Measurements from ENCODE around the gene OR5H2.
"Not testable (repeated sequence)": the region's sequence is repeated elsewhere in the genome, so short reads cannot be mapped to it uniquely, and the experiment has no call there.

Gene OR5H2

GRCh38 chr3:98282205-98282604 lies at the start of gene OR5H2:
TSS of gene OR5H2 (plus strand) at chr3:98282505. CDS start at chr3:98282903, 398 bp downstream.
- in situ Hi-C loops (cut with MboI; ENCODE audit: low sequenced_read_pairs): no loop called here

GRCh38 chr3:98233468-98233867 lies 48.8 kb upstream of the OR5H2 start:
- in situ Hi-C loops (cut with MboI; ENCODE audit: low sequenced_read_pairs): no loop called here

- in situ Hi-C loops (cut with MboI; ENCODE audit: low sequenced_read_pairs): no loop called here
These were observed 42.2 kb upstream of the OR5H2 start for GRCh38 chr3:98240131-98240530.

GRCh38 chr3:98242155-98242554 lies 40.1 kb upstream of the OR5H2 start:
- in situ Hi-C loops (cut with MboI; ENCODE audit: low sequenced_read_pairs): no loop called here

GRCh38 chr3:98243843-98244242 lies 38.5 kb upstream of the OR5H2 start:
- in situ Hi-C loops (cut with MboI; ENCODE audit: low sequenced_read_pairs): no loop called here

GRCh38 chr3:98246142-98246541 lies 36.2 kb upstream of the OR5H2 start:
- in situ Hi-C loops (cut with MboI; ENCODE audit: low sequenced_read_pairs): no loop called here

- in situ Hi-C loops (cut with MboI; ENCODE audit: low sequenced_read_pairs): not testable (repeated sequence)
These were observed 26.3 kb upstream of the OR5H2 start for GRCh38 chr3:98256026-98256425.

- in situ Hi-C loops (cut with MboI; ENCODE audit: low sequenced_read_pairs): no loop called here
These were observed 22.6 kb upstream of the OR5H2 start for GRCh38 chr3:98259707-98260106.

GRCh38 chr3:98262046-98262445 lies 20.3 kb upstream of the OR5H2 start:
- in situ Hi-C loops (cut with MboI; ENCODE audit: low sequenced_read_pairs): no loop called here

- in situ Hi-C loops (cut with MboI; ENCODE audit: low sequenced_read_pairs): no loop called here
These were observed 18.4 kb upstream of the OR5H2 start, which contains the start of gene OR5H6 for GRCh38 chr3:98263944-98264343. TSS of gene OR5H6 (plus strand) at chr3:98264244. CDS start at chr3:98264333, 89 bp downstream.

GRCh38 chr3:98269846-98270245 lies 12.5 kb upstream of the OR5H2 start:
- in situ Hi-C loops (cut with MboI; ENCODE audit: low sequenced_read_pairs): no loop called here

- in situ Hi-C loops (cut with MboI; ENCODE audit: low sequenced_read_pairs): no loop called here
These were observed 10.2 kb upstream of the OR5H2 start for GRCh38 chr3:98272126-98272525.

- in situ Hi-C loops (cut with MboI; ENCODE audit: low sequenced_read_pairs): no loop called here
These were observed 7.4 kb upstream of the OR5H2 start for GRCh38 chr3:98274914-98275313.

- in situ Hi-C loops (cut with MboI; ENCODE audit: low sequenced_read_pairs): no loop called here
These were observed 8.6 kb downstream of the OR5H2 start for GRCh38 chr3:98290916-98291315.

- in situ Hi-C loops (cut with MboI; ENCODE audit: low sequenced_read_pairs): no loop called here
These were observed 9.1 kb downstream of the OR5H2 start for GRCh38 chr3:98291332-98291957.

- in situ Hi-C loops (cut with MboI; ENCODE audit: low sequenced_read_pairs): no loop called here
These were observed 39.8 kb downstream of the OR5H2 start for GRCh38 chr3:98322101-98322500.

GRCh38 chr3:98322686-98323085 lies 40.4 kb downstream of the OR5H2 start:
- in situ Hi-C loops (cut with MboI; ENCODE audit: low sequenced_read_pairs): no loop called here

- in situ Hi-C loops (cut with MboI; ENCODE audit: low sequenced_read_pairs): no loop called here
These were observed 41.1 kb downstream of the OR5H2 start for GRCh38 chr3:98323425-98323824.

- in situ Hi-C loops (cut with MboI; ENCODE audit: low sequenced_read_pairs): no loop called here
These were observed 42.8 kb downstream of the OR5H2 start for GRCh38 chr3:98325055-98325454.

GRCh38 chr3:98326105-98326893 lies 44.0 kb downstream of the OR5H2 start:
- in situ Hi-C loops (cut with MboI; ENCODE audit: low sequenced_read_pairs): no loop called here

- in situ Hi-C loops (cut with MboI; ENCODE audit: low sequenced_read_pairs): no loop called here
These were observed 44.6 kb downstream of the OR5H2 start for GRCh38 chr3:98326945-98327344.

- in situ Hi-C loops (cut with MboI; ENCODE audit: low sequenced_read_pairs): no loop called here
These were observed 46.6 kb downstream of the OR5H2 start for GRCh38 chr3:98328933-98329332.

Data from hTERT RPE-1 (cell line).